Neuronal stem cell (in vitro differentiated cells): ENCODE data around the gene CCDC138.

ENCODE experiments used
- DNase-seq: peaks from one replicate; pipeline ENCODE4 v3.0.0-alpha.2; 2013; ENCODE audit warnings: low spot score
- H2AFZ ChIP-seq: one replicate; pipeline ENCODE4 v1.6.1; 2013; ENCODE audit warnings: mild to moderate bottlenecking, low read length, inconsistent platforms
- H2AK5ac ChIP-seq: 2 replicates; pipeline ENCODE4 v1.6.1; 2013; ENCODE audit warnings: low read depth, mild to moderate bottlenecking, inconsistent platforms, low read length, moderate library complexity, mixed read lengths
- H2BK120ac ChIP-seq: 2 replicates; pipeline ENCODE4 v1.6.1; 2013; ENCODE audit warnings: low read depth, mild to moderate bottlenecking, inconsistent platforms, low read length, moderate library complexity, mixed read lengths
- H2BK12ac ChIP-seq: one replicate; pipeline ENCODE4 v1.6.1; 2013; ENCODE audit warnings: low read length, inconsistent platforms
- H2BK15ac ChIP-seq: 2 replicates; pipeline ENCODE4 v1.6.1; 2013; ENCODE audit warnings: mild to moderate bottlenecking, low read length, inconsistent platforms, mixed read lengths
- H2BK5ac ChIP-seq: one replicate; pipeline ENCODE4 v1.6.1; 2013; ENCODE audit warnings: inconsistent platforms, mild to moderate bottlenecking, low read length, moderate library complexity
- H3K14ac ChIP-seq: one replicate; pipeline ENCODE4 v1.6.1; 2013; ENCODE audit warnings: low read length, inconsistent platforms
- H3K18ac ChIP-seq: 2 replicates; pipeline ENCODE4 v1.6.1; 2013; ENCODE audit warnings: low read length, inconsistent platforms
- H3K23ac ChIP-seq: 2 replicates; pipeline ENCODE4 v1.6.1; 2013; ENCODE audit warnings: low read depth, mild to moderate bottlenecking, mixed read lengths, low read length, inconsistent platforms; ENCODE audit not compliant: poor library complexity
- H3K27ac ChIP-seq: replicated peaks from 3 replicates; pipeline ENCODE4 v1.5.1; 2013; ENCODE audit warnings: low read length, inconsistent platforms
- H3K27me3 ChIP-seq, 3 experiments: 2 replicates each; pipeline ENCODE4 v1.6.1; 2013; ENCODE audit warnings: low read length in 3 of 3, mild to moderate bottlenecking in 2 of 3, inconsistent platforms in 1 of 3, low read depth in 1 of 3, mixed read lengths in 1 of 3, moderate library complexity in 1 of 3; ENCODE audit not compliant: control insufficient read depth in 3 of 3, insufficient read depth in 3 of 3
- H3K36me3 ChIP-seq, 2 donors: replicated peaks in 1 of 2; 2 replicates each; pipeline ENCODE4 v1.6.1; 2013; ENCODE audit warnings: low read length in 2 of 2; ENCODE audit not compliant: control insufficient read depth in 2 of 2, insufficient read depth in 2 of 2
- H3K4ac ChIP-seq: 2 replicates; pipeline ENCODE4 v1.6.1; 2013; ENCODE audit warnings: inconsistent platforms, mild to moderate bottlenecking, low read length, moderate library complexity
- H3K4me1 ChIP-seq, 2 donors: 1 replicate in 1 of 2; 2 replicates in 1 of 2; pipeline ENCODE4 v1.6.1; 2013; ENCODE audit warnings: low read length in 2 of 2, low read depth in 1 of 2; ENCODE audit not compliant: control insufficient read depth in 2 of 2, insufficient read depth in 1 of 2
- H3K4me2 ChIP-seq: one replicate; pipeline ENCODE4 v1.6.1; 2013; ENCODE audit warnings: mild to moderate bottlenecking, low read length, inconsistent platforms; ENCODE audit not compliant: insufficient read depth, poor library complexity, severe bottlenecking
- H3K4me3 ChIP-seq, 2 donors: 2 replicates each; pipeline ENCODE4 v1.5.1; 2013; ENCODE audit warnings: low read length in 2 of 2, mild to moderate bottlenecking in 2 of 2, inconsistent platforms in 1 of 2, moderate library complexity in 1 of 2
- H3K79me1 ChIP-seq: one replicate; pipeline ENCODE4 v1.6.1; 2013; ENCODE audit warnings: low read depth, mild to moderate bottlenecking, inconsistent platforms, low read length, moderate library complexity
- H3K9ac ChIP-seq: one replicate; pipeline ENCODE4 v1.6.1; 2013; ENCODE audit warnings: mild to moderate bottlenecking, low read depth, low read length, inconsistent platforms; ENCODE audit not compliant: poor library complexity
- H3K9me3 ChIP-seq, 2 donors: replicated peaks in 1 of 2; 2 replicates each; pipeline versions ENCODE3 to v1.6.1; 2013; ENCODE audit warnings: low read length in 2 of 2, mild to moderate bottlenecking in 2 of 2, inconsistent platforms in 1 of 2, low read depth in 1 of 2, mixed read lengths in 1 of 2, moderate library complexity in 1 of 2; ENCODE audit not compliant: control insufficient read depth in 2 of 2, insufficient read depth in 1 of 2
- H4K8ac ChIP-seq: one replicate; pipeline ENCODE4 v1.6.1; 2013; ENCODE audit warnings: low read depth, mild to moderate bottlenecking, inconsistent platforms, low read length, moderate library complexity
- H4K91ac ChIP-seq: one replicate; pipeline ENCODE4 v1.6.1; 2013; ENCODE audit warnings: low read length, low read depth, mild to moderate bottlenecking, inconsistent platforms; ENCODE audit not compliant: poor library complexity
- WGBS, 2 donors: extraction: QIAGEN DNeasy Blood & Tissue Kit; methylation state at CpG; one replicate each; pipeline ENCODE4 v1.1.7; 2013; ENCODE audit warnings: missing lambda C conversion rate in 2 of 2, mixed read lengths in 1 of 2; ENCODE audit not compliant: insufficient read length in 2 of 2, insufficient replicate concordance in 1 of 2; ENCODE audit errors: extremely low coverage in 2 of 2; 5-methylcytosine and 5-hydroxymethylcytosine counted together

Gene CCDC138

GRCh38 chr2:108904680-108905079 lies 118.1 kb downstream of the CCDC138 start:
- no peaks in the 10 kb centered on the region for H3K4me1 ChIP-seq
- no peak overlapping the region for H2BK15ac ChIP-seq
- WGBS, 2 donors: no CpG with 5 or more reads among the region's 3 CpGs
- H2AFZ ChIP-seq: no peak overlapping the region
- no peak overlapping the region for H2BK5ac ChIP-seq
- no peak overlapping the region for H3K4me2 ChIP-seq
- H3K27ac ChIP-seq: no peak overlapping the region
- H4K91ac ChIP-seq: no peak overlapping the region
- H3K36me3 ChIP-seq: no peaks in the 10 kb centered on the region
- H2BK120ac ChIP-seq: no peak overlapping the region
- H2AK5ac ChIP-seq: no peak overlapping the region
- H3K9me3 ChIP-seq: no peaks in the 10 kb centered on the region
- H3K9ac ChIP-seq: no peak overlapping the region
- DNase-seq: no peak
- no peak overlapping the region for H3K14ac ChIP-seq
- H4K8ac ChIP-seq: no peak overlapping the region
- no peak overlapping the region for H3K23ac ChIP-seq
- H3K27me3 ChIP-seq: no peaks in the 10 kb centered on the region
- H3K79me1 ChIP-seq: no peaks in the 10 kb centered on the region
- H3K4ac ChIP-seq: no peak overlapping the region
- no peak overlapping the region for H3K18ac ChIP-seq
- no peak overlapping the region for H2BK12ac ChIP-seq
- no peak overlapping the region for H3K4me3 ChIP-seq

GRCh38 chr2:108905176-108905575 lies 118.6 kb downstream of the CCDC138 start:
- Histone ChIP-seq H3K18ac (no peak overlapping the region), H4K91ac (no peak overlapping the region), H2BK15ac (no peak overlapping the region), H2BK120ac (no peak overlapping the region), H3K14ac (no peak overlapping the region), H3K4ac (no peak overlapping the region), H3K4me1 (no peaks in the 10 kb centered on the region), H2BK5ac (no peak overlapping the region), H2AK5ac (no peak overlapping the region), H2BK12ac (no peak overlapping the region), H3K9ac (no peak overlapping the region), H3K23ac (no peak overlapping the region), H3K9me3 (no peaks in the 10 kb centered on the region), H4K8ac (no peak overlapping the region), H3K36me3 (no peaks in the 10 kb centered on the region), H3K4me3 (no peak overlapping the region), H3K4me2 (no peak overlapping the region), H3K27ac (no peak overlapping the region), H3K27me3 (no peaks in the 10 kb centered on the region), H2AFZ (no peak overlapping the region), H3K79me1 (no peaks in the 10 kb centered on the region)
- DNase-seq: no peak
- WGBS, 2 donors: no CpG with 5 or more reads among the region's 3 CpGs

GRCh38 chr2:108905906-108906305 lies 119.3 kb downstream of the CCDC138 start:
- no peak overlapping the region for H4K91ac ChIP-seq
- H3K79me1 ChIP-seq: no peaks in the 10 kb centered on the region
- no peak overlapping the region for H2AK5ac ChIP-seq
- no peak overlapping the region for H3K4me3 ChIP-seq
- H3K27ac ChIP-seq: no peak overlapping the region
- H2AFZ ChIP-seq: no peak overlapping the region
- H3K4me1 ChIP-seq: no peaks in the 10 kb centered on the region
- H2BK12ac ChIP-seq: no peak overlapping the region
- H3K4ac ChIP-seq: peak overlapping the region; percentile 37
- no peak overlapping the region for H3K14ac ChIP-seq
- no peaks in the 10 kb centered on the region for H3K36me3 ChIP-seq
- H3K9ac ChIP-seq: peak overlapping the region; percentile 44
- H4K8ac ChIP-seq: no peak overlapping the region
- no peaks in the 10 kb centered on the region for H3K9me3 ChIP-seq
- H3K4me2 ChIP-seq: no peak overlapping the region
- DNase-seq: no peak
- peak overlapping the region; percentile 57 for H3K18ac ChIP-seq
- no peak overlapping the region for H2BK15ac ChIP-seq
- H2BK5ac ChIP-seq: peak overlapping the region; percentile 53
- H3K27me3 ChIP-seq: no peaks in the 10 kb centered on the region
- H2BK120ac ChIP-seq: no peak overlapping the region
- WGBS, 2 donors: no CpG with 5 or more reads among the region's 13 CpGs
- peak overlapping the region; percentile 85 for H3K23ac ChIP-seq

- no peak overlapping the region for H4K91ac ChIP-seq
- H2BK5ac ChIP-seq: no peak overlapping the region
- no CpG with 5 or more reads among the region's 15 CpGs for WGBS, 2 donors
Observed at GRCh38 chr2:108906403-108907077, 120.0 kb downstream of the CCDC138 start.

More at GRCh38 chr2:108906403-108907077, 120.0 kb downstream of the CCDC138 start:
- no peak overlapping the region for H2BK120ac ChIP-seq
- H2BK12ac ChIP-seq: no peak overlapping the region
- no peak for DNase-seq
- H3K4ac ChIP-seq: no peak overlapping the region
- H3K27ac ChIP-seq: no peak overlapping the region
- H2AK5ac ChIP-seq: no peak overlapping the region
- no peak overlapping the region for H3K4me3 ChIP-seq
- peak overlapping the region; percentile 60 for H3K14ac ChIP-seq
- peak overlapping the region; percentile 15 for H3K9ac ChIP-seq
- no peak overlapping the region for H4K8ac ChIP-seq
- H3K9me3 ChIP-seq: no peaks in the 10 kb centered on the region
- H2AFZ ChIP-seq: no peak overlapping the region
- no peak overlapping the region for H2BK15ac ChIP-seq
- no peak overlapping the region for H3K23ac ChIP-seq
- no peak overlapping the region for H3K4me2 ChIP-seq
- no peaks in the 10 kb centered on the region for H3K36me3 ChIP-seq
- no peaks in the 10 kb centered on the region for H3K4me1 ChIP-seq
- no peaks in the 10 kb centered on the region for H3K27me3 ChIP-seq
- no peaks in the 10 kb centered on the region for H3K79me1 ChIP-seq
- H3K18ac ChIP-seq: no peak overlapping the region
